Measurements from ENCODE around the gene WDR5B. TPM values are rescaled to one million over a fixed set of nuclear protein-coding genes. Genes with fewer than 3 reads are reported as not detected.

The WDR5B gene
- total and polyA plus RNA-seq, 4 donors, result 1.8 to 3.7 (median 2.0) TPM

- no peak for DNase-seq (ENCODE audit: low spot score)
- Histone ChIP-seq H3K4me1 (ENCODE audit: control insufficient read depth in 4 of 4, insufficient read depth in 4 of 4, low read length in 3 of 4) (peaks cover 2 to 34% (median 17%) of the 10 kb centered on the region in 4 donors), H3K9ac (ENCODE audit: low read depth in 1 of 2, low read length in 2 of 2) (no peak overlapping the region), H3K27ac (ENCODE audit: low read depth in 1 of 2, low read length in 2 of 2) (no peak overlapping the region), H3K9me3 (ENCODE audit: control insufficient read depth in 4 of 4, low read length in 3 of 4) (no peaks in the 10 kb centered on the region), H3K36me3 (ENCODE audit: control insufficient read depth in 4 of 4, insufficient read depth in 3 of 4, low read depth in 1 of 4, low read length in 3 of 4) (no peaks in the 10 kb centered on the region), H3K27me3 (ENCODE audit: control insufficient read depth in 4 of 4, insufficient read depth in 4 of 4, low read length in 3 of 4) (no peaks in the 10 kb centered on the region), H3K4me3 (ENCODE audit: low read depth in 1 of 3, low read length in 3 of 3) (no peak overlapping the region)
- TF ChIP-seq FOXA1 (IDR thresholded peaks at IDR 0.05) (no peak), YY1 (IDR thresholded peaks at IDR 0.05) (peak; percentile 23), EGR1 (IDR thresholded peaks at IDR 0.05; ENCODE audit: low read depth in 2 of 2) (no peak), ZBTB33 (IDR thresholded peaks at IDR 0.05) (no peak), CTCF (IDR thresholded peaks at IDR 0.05; ENCODE audit: low read depth, low read length, missing input control) (no peak), TAF1 (conservative IDR thresholded peaks at IDR 0.05) (no peak), FOXA2 (IDR thresholded peaks at IDR 0.05) (no peak), SP1 (IDR thresholded peaks at IDR 0.05) (no peak), GABPA (IDR thresholded peaks at IDR 0.05 in 1 of 2, conservative IDR thresholded peaks at IDR 0.05 in 1 of 2) (no peak), HNF4A (conservative IDR thresholded peaks at IDR 0.05) (peak in 1 of 2 donors; percentile 18), NR2F2 (IDR thresholded peaks at IDR 0.05) (no peak), RAD21 (IDR thresholded peaks at IDR 0.05) (no peak), JUND (IDR thresholded peaks at IDR 0.05) (no peak), RXRA (IDR thresholded peaks at IDR 0.05) (peak in 1 of 2 donors; percentile 13), HNF4G (IDR thresholded peaks at IDR 0.05) (no peak), ATF3 (IDR thresholded peaks at IDR 0.05) (no peak)
- TF ChIP-seq, protein P1, sequence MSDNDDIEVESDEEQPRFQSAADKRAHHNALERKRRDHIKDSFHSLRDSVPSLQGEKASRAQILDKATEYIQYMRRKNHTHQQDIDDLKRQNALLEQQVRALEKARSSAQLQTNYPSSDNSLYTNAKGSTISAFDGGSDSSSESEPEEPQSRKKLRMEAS (IDR thresholded peaks at IDR 0.05), result peak; percentile 40
- TF ChIP-seq, protein P2, sequence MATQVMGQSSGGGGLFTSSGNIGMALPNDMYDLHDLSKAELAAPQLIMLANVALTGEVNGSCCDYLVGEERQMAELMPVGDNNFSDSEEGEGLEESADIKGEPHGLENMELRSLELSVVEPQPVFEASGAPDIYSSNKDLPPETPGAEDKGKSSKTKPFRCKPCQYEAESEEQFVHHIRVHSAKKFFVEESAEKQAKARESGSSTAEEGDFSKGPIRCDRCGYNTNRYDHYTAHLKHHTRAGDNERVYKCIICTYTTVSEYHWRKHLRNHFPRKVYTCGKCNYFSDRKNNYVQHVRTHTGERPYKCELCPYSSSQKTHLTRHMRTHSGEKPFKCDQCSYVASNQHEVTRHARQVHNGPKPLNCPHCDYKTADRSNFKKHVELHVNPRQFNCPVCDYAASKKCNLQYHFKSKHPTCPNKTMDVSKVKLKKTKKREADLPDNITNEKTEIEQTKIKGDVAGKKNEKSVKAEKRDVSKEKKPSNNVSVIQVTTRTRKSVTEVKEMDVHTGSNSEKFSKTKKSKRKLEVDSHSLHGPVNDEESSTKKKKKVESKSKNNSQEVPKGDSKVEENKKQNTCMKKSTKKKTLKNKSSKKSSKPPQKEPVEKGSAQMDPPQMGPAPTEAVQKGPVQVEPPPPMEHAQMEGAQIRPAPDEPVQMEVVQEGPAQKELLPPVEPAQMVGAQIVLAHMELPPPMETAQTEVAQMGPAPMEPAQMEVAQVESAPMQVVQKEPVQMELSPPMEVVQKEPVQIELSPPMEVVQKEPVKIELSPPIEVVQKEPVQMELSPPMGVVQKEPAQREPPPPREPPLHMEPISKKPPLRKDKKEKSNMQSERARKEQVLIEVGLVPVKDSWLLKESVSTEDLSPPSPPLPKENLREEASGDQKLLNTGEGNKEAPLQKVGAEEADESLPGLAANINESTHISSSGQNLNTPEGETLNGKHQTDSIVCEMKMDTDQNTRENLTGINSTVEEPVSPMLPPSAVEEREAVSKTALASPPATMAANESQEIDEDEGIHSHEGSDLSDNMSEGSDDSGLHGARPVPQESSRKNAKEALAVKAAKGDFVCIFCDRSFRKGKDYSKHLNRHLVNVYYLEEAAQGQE (IDR thresholded peaks at IDR 0.05), result no peak
- WGBS, result 22% methylated on average over 4 of the region's 4 CpGs
Observed at GRCh38 chr3:122377975-122378374, 37.9 kb downstream of the WDR5B start.
